Colon (tissue), 2 donors: Measurements from ENCODE around the gene NODAL.
"Not testable (repeated sequence)": the region's sequence is repeated elsewhere in the genome, so short reads cannot be mapped to it uniquely, and the experiment has no call there.

Experiments used
- FAIRE-seq: peaks from 2 replicates; lab custom pipeline; 2012; peaks lifted over from hg19 to GRCh38; lab: Jason Lieb, UNC
- donor health status: control.
- donor health status: control.

Gene NODAL

DNA sequence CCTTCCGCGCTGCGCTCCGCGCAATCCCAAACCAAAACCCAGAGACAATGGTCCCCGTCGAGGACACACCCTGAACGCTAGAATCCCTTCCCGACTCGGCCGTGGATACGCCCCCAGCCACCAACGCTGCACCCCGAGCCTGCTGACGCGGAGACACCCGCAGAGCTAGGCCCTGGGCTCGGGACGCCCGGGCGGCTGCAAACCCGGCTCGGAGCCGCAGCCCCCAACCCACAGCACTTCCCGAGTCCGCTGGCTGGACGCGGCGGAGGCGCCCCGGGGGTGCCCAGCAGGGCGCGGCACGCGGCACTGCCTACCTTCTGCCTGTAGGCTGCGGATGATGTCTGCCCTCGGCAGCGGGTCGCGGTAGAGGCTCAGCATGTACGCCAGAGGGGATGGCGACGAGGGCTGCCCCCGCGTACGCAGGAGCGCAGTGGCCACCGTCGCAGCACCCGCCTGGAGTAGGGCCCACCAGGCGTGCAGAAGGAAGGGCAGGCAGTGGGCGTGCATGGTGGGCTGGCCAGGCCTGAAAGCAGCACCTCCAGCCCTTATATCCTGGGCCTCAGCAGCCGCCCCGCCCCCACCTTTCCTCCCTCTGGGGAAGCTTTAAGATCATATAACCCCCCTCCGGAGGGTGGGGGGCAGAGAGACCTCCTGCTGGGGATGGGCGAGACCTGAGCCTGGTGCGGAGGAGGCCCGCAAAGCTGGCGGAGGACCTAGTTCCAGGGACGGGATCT lies at the start of gene NODAL:
Gene NODAL, minus strand, starts transcription at position 521 of the 734 bp plus-strand sequence. Its CDS starts 14 bp downstream, at position 507.
- no peak for FAIRE-seq

DNA sequence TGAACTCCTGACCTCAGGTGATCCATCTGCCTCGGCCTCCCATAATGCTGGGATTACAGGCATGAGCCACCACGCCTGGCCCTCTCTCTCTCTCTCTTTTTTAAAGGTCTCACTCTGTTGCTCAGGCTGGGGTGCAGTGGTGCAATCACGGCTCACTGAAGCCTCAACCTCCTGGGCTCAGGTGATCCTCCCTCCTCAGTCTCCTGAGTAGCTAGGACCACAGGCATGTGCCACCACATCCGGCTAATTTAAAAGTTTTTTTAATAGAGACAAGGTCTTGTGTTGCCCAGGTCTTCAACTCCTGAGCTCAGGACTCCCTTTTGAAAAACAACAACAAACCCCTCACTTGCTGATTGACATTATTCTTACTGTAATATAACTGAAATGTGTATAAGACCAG lies 48.7 kb upstream of the NODAL start:
- FAIRE-seq: no peak

DNA sequence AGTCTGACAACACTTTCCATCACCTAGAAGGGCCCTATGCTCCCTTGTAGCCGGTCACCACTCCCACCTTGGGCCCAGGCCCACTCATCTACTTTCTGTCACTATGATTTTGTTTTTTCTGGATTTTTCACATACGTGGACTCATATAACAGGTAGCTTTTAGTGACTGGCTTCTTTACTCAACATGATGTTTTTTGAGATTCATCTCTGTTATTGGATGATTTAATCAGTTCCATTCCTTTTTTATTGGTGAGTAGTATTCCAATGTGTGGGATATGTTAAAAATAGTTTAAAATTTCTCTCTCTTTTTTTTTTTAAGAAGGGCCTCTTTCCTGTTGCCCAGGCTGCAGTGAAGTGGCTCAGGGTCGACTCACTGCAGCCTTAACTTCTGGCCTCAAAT lies 46.3 kb upstream of the NODAL start:
- FAIRE-seq: no peak

DNA sequence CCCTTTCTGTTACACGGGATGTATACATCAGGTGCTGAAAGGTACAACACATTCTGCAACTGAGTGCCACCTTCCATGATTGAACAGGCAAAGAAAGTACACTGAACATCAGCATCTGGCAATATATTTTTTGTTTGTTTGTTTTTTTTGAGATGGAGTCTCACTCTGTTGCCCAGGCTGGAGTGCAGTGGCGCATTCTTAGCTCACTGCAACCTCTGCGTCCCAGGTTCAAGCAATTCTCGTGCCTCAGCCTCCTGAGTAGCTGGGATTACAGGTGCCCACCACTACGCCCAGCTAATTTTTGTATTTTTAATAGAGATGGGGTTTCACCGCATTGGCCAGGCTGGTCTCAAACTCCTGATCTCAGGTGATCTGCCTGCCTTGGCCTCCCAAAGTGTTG lies 42.4 kb upstream of the NODAL start:
- FAIRE-seq: not testable (repeated sequence)

DNA sequence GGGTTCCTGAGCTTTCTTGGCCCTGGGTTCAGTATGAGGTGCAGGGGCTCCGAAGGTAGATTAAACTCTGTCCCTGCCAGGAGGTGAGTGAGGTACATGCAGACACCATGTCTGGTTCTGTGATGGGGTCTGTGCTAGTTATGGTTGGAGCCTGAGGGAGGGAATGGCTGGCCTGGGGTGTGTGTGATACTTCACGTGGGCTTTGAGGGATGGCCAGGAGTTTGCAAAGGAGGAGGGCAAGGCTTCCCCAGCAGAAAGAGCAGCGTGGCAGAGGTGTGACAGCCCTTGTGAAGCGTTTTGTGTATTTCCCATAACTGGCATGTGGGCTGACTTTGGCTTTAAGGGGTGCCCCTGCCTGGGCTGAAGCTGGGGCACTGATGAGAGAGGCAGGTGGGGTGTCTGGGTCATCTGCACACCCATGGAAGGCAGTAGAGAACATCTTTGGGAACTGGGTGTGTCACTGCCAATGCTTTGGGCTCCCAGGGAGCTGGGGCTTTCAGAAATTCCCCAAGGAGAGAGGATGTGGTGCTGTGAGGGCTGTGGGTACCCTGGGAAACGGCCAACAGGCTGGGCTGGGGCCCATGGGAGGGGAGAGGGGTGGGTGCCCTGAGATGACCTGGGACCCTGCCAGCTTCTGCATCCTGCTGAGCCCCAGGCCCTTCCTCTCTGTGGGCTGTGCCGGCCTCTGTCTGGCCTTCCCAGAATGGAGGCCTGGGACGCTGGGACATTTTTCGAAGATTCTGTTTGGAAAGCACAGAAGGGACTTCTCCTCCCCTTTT lies 41.7 kb upstream of the NODAL start:
- no peak for FAIRE-seq

DNA sequence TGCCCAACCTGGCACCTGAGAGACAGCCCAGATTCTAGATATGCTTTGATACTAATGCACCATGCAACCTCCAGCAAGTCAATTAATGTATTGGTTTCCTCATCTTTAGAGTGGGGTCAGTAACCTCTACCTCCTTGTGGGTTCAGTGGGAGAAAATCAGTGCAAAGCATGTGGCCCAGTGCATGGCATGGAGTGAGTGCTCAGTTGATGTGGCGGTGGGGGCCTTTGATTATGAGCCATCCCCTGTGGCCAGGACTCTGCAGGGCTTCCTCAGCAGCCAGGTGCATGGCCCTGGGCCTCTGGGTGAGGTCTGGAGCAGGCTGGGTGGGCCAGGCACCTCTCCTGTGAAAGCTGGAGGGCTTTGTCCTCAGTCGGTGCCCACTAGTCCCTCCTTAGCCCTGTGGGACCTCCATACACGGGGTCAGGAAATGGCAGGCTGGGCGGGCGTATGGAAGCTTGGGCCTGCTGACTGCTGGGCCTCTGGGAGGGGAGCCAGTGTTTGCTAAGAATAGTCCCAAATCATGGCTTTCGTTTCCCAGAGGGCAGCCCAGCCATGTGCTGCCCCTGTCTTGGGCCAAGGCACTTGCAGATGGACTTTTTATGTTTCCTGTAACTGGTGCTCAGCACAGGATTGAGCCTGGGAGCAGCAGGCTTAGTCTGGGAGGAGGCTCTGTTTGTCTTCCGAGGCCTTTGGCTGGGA lies 40.5 kb upstream of the NODAL start:
- FAIRE-seq: no peak

DNA sequence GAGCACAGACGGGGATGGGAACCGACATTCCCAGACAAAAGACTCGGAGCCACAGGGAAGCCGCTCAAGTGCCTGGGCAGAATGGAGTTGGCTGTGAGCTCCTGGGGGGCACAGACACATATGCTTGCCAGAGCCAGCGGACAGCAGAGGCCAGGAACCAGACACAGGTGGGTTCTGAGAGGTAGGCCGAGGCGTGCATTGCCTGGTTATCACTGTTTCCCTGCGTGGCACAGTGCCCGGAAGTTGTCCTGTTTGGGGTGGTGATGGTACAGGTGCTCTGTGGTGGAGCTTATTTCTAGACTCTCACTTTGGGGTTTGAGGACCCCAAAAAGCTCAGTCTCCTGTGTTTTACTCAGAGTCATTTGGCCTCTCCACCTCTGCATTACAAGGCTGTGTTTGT lies 39.6 kb upstream of the NODAL start:
- FAIRE-seq: no peak

DNA sequence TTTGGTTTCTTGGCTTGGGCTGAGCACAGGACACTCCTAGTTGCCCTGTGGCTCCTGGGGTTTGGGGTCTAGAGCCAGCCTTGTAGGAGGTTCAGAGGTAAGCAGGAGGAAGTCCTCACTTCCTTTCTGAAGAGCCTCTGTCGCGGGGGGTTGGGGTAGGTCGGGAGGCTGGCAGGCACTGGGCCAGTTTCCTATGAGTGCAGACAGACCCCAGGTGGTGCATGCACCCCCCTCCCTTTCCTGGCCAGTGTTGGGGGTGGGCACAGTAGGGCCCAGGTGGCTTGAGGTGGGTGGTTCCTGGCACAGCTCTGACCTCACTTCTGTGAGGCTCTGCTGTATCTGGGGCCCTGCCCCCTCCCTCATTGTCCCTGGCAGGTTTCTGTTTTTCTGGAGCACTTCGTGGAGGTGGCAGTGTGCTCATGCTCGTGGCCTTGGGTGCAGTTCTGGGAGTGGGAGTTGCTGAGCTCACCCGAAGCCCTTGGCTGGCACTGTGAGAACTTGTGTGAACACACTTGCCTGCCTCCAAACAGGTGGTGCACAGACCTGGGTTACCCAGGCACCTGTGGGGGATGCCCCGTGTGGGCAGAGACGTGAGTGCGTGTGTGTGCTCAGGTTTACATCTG lies 38.9 kb upstream of the NODAL start:
- no peak for FAIRE-seq

DNA sequence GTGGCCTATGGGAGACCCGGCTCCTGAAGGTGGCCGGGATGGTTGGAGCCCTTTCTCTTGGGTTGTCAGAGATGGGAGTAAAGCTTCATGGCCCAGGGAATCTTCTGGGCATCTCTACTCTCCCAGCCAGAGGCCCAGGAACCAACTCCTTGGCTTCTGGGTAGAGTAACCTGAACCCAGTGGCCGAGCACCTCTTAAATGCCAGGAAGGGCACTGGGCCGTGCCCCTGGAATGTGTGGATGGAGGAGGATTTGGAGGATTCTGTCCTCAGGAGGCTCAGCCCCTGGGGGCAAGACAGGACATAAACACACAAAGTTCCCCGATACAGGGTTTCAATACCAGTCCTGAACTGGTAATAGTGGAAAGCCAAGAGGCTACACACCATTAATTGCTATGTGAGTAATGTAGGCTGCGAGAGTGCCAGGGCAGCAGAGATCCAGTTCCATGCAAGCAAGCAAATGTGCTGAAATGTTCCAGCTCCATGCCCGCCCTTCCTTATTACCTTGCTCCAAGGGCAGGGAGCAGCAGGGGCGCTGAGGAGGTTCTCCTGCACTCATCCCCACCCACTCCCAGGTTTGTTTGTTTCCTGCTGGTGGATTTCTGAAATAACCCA lies 38.3 kb upstream of the NODAL start:
- no peak for FAIRE-seq

DNA sequence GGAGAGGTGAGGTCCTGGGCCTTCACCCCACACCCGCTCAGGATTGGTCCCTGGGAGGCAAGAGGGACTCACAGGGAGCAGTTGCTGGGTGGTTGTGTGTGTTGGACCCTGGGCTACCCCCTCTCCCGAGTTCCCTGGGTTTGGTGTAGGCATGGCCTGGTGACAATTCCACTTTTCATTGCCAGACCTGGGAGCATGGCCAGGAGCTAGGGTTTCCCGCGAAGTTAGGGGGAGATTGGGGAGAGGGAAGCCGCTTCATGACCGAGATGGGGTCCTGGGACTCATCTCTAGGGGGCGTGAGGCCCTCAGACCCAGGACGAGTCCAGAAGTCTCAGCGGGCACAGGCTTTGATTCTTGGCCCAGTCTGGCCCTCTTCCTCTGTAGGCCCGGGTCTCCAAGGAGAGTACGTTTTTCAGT lies 37.7 kb upstream of the NODAL start:
- FAIRE-seq: no peak

DNA sequence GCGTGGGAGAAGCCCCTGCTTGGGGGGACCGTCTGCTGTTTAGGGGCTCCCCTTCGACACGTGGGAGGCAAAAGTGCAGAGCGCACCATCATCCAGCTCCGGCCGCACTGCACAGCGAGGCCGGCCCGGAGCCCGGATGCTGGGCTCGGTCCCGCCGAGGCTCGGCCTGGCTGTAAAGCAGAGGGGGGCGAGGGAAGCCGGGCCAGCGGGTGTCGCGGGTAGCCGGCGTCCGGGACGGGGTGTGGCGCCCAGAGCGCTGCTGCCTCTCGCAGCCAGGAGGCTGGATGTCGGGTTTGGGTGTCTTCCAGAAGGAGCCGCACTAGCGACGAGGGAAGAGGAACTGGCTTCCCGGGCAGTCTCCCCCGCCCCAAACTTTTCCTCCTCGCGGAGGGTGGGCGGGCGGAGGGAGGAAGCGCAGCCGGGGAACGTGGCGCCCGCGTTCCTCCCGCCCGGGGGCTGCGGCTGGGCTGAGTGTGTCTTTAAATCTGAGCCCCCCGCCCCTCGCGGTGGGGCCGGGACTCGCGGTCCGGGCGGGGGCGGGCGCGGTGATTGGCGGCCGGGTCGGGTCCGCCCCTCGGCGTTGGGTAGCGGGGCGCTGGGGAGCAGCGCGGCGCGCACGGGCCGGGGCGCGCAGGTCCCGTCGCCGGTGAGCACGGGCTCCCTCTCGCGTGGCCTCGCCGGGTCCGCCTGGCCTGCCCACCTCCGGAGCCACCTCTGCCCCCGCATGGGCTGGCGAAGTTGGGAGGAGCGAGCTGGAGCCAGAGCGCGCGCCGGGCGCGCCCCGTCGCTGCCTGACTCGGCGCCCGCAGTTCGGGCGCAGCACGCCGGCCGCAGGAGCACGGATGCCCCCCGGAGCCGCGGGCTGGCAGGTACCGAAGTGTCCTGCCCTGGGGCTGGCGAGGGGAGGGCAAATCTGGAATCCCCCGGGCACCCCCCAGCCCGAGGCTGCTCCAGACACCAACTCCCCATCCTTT lies 37.0 kb upstream of the NODAL start, which contains the start of gene PALD1:
Gene PALD1, plus strand, starts transcription at position 577 of the 974 bp plus-strand sequence. CDS start 47,185 bp downstream, outside the sequence.
- no peak for FAIRE-seq

DNA sequence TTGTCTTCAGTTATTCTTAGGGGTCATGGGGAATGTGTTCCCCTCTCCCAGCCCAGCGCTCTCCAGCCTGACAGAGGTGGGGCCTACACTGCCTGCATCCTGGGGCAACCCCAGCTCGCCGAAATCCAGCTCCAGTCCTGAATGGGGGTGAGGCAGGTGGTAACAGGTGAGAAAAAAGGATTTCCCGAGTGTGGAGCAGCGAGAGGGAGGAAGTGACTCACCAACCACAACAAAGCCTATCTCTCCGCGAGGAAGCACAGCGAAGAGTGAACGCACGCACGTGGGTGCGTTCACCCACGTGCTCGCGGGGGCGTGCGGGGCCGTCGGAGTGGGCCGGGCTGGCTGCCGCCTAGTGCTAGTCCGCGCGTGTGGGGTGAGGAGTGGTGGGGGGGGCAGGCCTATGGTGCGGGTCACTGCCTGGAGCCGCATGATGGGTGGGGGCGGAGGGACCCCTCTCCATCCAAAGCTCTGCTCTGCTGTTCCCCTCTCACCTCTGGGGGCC lies 36.2 kb upstream of the NODAL start:
- FAIRE-seq: no peak

DNA sequence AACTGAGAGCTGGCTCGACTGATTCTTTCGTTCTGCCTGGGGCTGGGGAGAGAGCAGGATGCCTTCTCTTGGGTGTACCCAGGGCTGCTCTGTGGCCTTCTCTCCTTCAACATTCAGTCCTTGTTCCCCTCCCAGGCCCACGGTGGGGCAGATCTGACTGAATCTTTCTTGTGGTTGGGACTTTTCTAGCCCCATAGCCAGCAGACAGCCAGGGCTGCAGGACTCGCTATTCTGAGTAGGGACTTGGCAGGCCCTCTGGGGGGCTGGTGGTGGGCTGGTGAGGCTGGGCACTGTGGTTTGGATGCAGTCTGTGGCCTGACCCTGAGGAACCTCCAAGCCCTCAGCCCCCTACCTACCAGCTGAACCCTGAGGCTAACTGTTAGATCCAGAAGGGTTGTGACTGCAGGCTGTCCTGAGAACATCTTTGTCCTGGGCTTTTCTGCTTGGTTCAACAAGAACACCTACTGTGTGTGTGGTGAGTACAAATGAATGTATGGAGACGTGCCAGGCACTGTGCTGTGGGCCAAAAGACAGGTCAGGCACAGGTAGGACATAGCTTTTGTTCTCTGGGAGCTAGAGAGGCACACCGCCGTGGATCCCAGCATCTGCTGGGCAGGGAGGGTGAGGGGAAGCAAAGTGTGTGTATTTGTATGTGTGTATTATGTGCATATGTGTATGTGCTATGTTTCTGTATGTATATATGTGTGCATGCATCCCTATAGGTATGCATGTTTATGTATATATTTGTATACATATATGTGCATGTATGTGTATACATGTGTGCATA lies 35.0 kb upstream of the NODAL start:
- FAIRE-seq: no peak

DNA sequence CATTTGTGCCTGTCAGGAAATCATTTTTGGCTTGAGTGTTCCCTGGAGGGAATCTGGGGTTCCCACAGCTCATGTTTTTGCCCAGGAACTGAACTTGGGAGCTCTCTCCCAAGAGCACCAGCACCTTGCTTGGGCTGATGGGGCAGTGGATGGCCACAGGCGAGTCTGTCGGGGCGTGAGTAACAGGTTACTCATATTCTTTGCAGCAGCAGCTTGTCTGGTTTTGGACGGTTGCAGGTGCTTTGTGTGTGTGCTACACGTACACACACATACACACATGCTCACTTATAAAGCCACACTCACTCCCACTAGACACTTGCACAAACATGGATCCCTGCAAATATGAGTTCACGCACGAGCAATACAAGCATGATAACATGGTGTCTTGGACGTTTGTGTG lies 34.2 kb upstream of the NODAL start:
- no peak for FAIRE-seq

DNA sequence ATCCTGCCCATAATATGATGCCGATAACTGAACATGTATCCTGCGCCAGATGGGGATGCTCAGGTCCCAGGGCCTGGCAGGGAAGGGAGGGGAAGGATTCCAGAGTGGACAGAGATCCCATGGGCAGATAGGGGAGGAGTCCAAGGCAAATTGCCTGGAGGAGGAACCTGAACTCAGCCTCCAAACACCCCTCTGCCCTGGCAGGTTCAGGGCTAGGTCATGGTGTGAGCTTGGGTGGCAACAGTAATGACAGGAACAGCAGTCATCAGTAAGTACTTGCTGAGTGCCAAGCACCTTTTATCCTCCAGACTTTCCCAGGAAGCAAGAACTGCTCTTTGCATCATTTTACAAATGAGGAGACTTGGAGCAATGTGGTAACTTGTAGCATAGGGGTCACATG lies 33.3 kb upstream of the NODAL start:
- no peak for FAIRE-seq

DNA sequence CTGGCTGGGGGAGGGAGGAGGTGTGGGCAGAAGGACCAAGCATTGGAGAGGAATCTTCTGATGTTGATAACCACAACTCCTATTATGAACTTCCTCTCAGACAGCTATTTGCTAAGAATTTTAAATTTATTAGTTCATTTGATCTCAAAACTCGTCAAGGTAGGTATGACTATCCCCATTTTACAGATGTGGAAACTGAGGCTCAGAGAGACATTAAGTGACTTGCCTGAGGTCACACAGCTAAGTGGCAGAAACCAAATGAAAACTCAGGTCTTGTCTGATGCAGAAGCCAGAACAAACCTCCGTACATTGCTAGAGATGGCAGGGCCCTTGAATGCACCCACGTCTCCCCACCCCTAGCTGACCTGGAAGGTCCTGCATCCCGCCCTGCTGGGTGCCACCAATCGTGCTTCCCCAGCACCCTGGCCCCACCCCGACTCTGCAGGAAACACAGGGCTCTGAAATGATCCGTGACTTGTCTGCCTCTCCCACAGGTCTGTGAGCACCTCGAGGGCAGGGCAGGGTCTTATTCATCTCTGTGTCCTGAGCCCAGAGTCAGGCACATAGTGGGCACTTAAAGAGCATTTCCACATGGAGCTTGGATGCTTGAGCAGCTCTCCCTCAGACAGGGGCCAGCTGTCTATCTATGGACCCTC lies 31.4 kb upstream of the NODAL start:
- no peak for FAIRE-seq

DNA sequence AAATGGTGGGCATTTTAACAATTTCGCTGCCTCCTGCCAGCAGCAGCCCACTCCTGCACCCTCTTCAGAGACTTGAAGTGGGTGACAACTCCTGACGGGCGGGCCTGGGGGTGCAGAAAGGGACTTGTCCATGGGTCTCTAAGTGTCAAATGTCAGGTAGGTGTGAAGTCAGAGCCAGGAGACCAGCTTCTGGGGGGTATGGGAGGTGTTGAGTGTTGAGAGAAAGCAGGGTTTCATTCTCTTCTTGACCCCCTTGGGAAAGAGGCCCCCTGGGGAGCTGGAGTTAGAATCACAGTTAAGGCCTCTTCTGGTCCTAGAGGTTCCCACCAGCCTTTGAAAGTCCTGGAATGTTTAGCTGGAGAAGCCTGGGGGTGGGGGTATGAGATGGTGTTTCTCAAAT lies 25.5 kb upstream of the NODAL start:
- FAIRE-seq: no peak

DNA sequence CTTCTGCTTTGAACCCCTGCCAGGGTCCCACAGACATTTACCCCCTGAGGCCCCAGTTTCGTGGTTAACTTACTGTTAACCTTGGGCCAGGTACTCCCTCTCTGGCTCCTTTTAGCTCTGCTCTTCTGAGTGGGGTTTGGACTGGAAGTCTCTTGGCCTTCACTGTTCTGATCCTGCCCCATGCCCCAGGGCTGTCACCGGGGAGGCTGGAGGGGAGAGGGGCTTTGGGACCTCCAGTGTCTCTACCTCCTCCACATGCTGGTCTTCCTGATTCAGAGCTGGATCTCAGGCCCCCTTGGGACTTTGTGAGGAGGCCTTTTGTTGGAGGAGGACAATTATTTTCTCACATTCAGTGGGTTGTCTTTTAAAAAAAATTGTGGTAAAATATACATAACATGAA lies 24.4 kb upstream of the NODAL start:
- no peak for FAIRE-seq

DNA sequence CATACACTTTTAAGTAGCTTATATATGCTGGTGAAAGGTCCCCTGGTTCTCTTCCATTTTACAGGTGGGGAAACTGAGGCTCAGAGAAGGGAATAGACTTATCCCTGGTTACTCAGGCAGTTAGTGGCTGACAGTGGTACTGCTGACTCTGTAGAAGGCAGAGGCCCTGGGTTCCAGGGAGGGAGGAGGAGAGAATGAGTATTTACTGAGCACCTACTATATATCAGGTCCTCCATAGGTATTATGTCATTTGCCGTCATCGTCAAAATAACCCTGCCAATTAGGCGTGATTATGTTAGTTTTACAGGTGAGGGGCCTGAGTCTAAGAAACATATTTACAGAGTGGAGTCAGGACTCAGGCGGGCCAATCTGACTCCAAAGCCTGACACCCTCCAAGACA lies 23.8 kb upstream of the NODAL start:
- FAIRE-seq: no peak
